ENCODE results near the gene FABP3. TPM values are rescaled to one million over a fixed set of nuclear protein-coding genes. Genes with fewer than 3 reads are reported as not detected.
A peak's percentile ranks its signal among the peaks of the same experiment; 100 is the strongest.

FABP3 gene
- total and polyA plus RNA-seq, 2 of the 8 experiments (the other 6 are each of a cell fraction or from before 2014, with no cell fraction given): 34.8 to 43.9 TPM

- peak overlapping the region; percentile 33 to 65 (median 58) for H3K4me3 ChIP-seq (ENCODE audit: extremely low read depth in 1 of 4, insufficient read depth in 2 of 4, low read depth in 3 of 4, low read length in 4 of 4)
- no peak overlapping the region for H3K23ac ChIP-seq (ENCODE audit: insufficient read length)
- POLR2A ChIA-PET (ENCODE audit: partially characterized antibody): interaction anchor here (0.6 to 5.4 kb wide), 21 partner anchors 8 to 1194 kb away, joined by 3 to 26 read pairs (median 4); partner anchors contain the start of gene SERINC2
- H2AK5ac ChIP-seq (ENCODE audit: low read depth, low read length): 0 out of 2 replicates have a peak overlapping the region, but pooled peaks have one; percentile 55
- H4K5ac ChIP-seq (ENCODE audit: insufficient read length, low read depth, low read length): peak overlapping the region; percentile 67
- peaks cover 0 to under 1% (median 0%) of the 10 kb centered on the region in 4 experiments; a peak in 2 of 8 replicates for H3K36me3 ChIP-seq (ENCODE audit: control insufficient read depth in 2 of 4, insufficient read depth in 4 of 4, low read length in 3 of 4)
- no peaks in the 10 kb centered on the region for H4K20me1 ChIP-seq (replicated peaks in 1 of 2; ENCODE audit: control insufficient read depth in 1 of 2, insufficient read depth in 2 of 2, low read length in 2 of 2)
- no peak overlapping the region for H4K8ac ChIP-seq (ENCODE audit: extremely low read depth, insufficient read depth, low read length)
- peak overlapping the region; percentile 48 for H2BK15ac ChIP-seq (ENCODE audit: low read length)
- H2BK120ac ChIP-seq (replicated peaks; ENCODE audit: low read depth, low read length): no peak overlapping the region
- H3K79me2 ChIP-seq (ENCODE audit: control insufficient read depth in 1 of 2, insufficient read depth in 2 of 2, low read length in 2 of 2): no peaks in the 10 kb centered on the region
- no peak for DNase-seq (ENCODE audit: low read depth in 1 of 2, low spot score in 2 of 2)
- H3K23me2 ChIP-seq (ENCODE audit: low read depth, low read length): peaks cover 11% of the 10 kb centered on the region
- no peaks in the 10 kb centered on the region for H3K9me3 ChIP-seq (ENCODE audit: insufficient read depth in 2 of 2, low read depth in 1 of 2, low read length in 1 of 2)
- H3K18ac ChIP-seq (ENCODE audit: extremely low read depth, low read length): peak overlapping the region; percentile 97
- peak overlapping the region; percentile 86 to 93 for H3K4me2 ChIP-seq (ENCODE audit: insufficient read depth in 1 of 2, low read depth in 2 of 2, low read length in 2 of 2)
- H2BK5ac ChIP-seq (ENCODE audit: low read depth, low read length): 0 out of 2 replicates have a peak overlapping the region, but pooled peaks have one; percentile 6
- peak overlapping the region; percentile 18; the same call in 1 of the 2 replicates for H2BK12ac ChIP-seq (ENCODE audit: low read depth, low read length)
- H2BK20ac ChIP-seq (ENCODE audit: low read length): no peak overlapping the region
- H3K14ac ChIP-seq (ENCODE audit: insufficient read length): no peak overlapping the region
- H3K9ac ChIP-seq (replicated peaks in 1 of 4; ENCODE audit: extremely low read depth in 1 of 4, low read depth in 3 of 4, low read length in 3 of 4): peak overlapping the region in 3 of 4 experiments; percentile 31 to 69 (median 68); a peak in 5 of 7 replicates
- H3K27ac ChIP-seq (ENCODE audit: low read depth, low read length): peak overlapping the region; percentile 3; the same call in 1 of the 2 replicates
- no peak overlapping the region for H2AFZ ChIP-seq (ENCODE audit: low read length)
- H3K56ac ChIP-seq (replicated peaks; ENCODE audit: insufficient read length, low read depth, low read length): peak overlapping the region; percentile 56
- H4K91ac ChIP-seq (replicated peaks; ENCODE audit: insufficient read length, low read length): peak overlapping the region; percentile 85
- no peaks in the 10 kb centered on the region for H3K79me1 ChIP-seq (ENCODE audit: low read depth, low read length)
- H3K4me1 ChIP-seq (replicated peaks in 1 of 4; ENCODE audit: control insufficient read depth in 3 of 4, insufficient read depth in 4 of 4, low read length in 3 of 4): peaks cover 8 to 27% (median 24%) of the 10 kb centered on the region in 4 experiments
- peak overlapping the region; percentile 73 for H3K4ac ChIP-seq (replicated peaks; ENCODE audit: insufficient read length, low read depth, low read length)
- CTCF ChIA-PET (ENCODE audit: partially characterized antibody): interaction anchor here (0.8 to 4.0 kb wide), 9 partner anchors 12 to 192 kb away, joined by 3 to 32 read pairs (median 7); no protein-coding TSS in a partner anchor
- 20% methylated on average over 10 of the region's 10 CpGs; no CpG with 5 or more reads in 1 of the 2 experiments for WGBS, 2 experiments (ENCODE audit: extremely low coverage in 1 of 2, insufficient coverage in 1 of 2, insufficient read length in 1 of 2, insufficient replicate concordance in 2 of 2, low coverage in 1 of 2, low lambda C conversion rate in 2 of 2, missing lambda C conversion rate in 1 of 2)
- 0 out of 7 replicates have a peak, but pooled peaks cover 0 to 2% (median 0%) of the 10 kb centered on the region in 4 experiments for H3K27me3 ChIP-seq (replicated peaks in 1 of 4; ENCODE audit: control insufficient read depth in 3 of 4, extremely low read depth in 1 of 4, insufficient read depth in 3 of 4, low read length in 3 of 4)
- no peak for FAIRE-seq
- no peak for TF ChIP-seq CBX5 (IDR thresholded peaks at IDR 0.05; ENCODE audit: low read depth, low read length)
- no peak for TF ChIP-seq KDM1A (IDR thresholded peaks at IDR 0.05; ENCODE audit: borderline replicate concordance, low read length)
- no peak for TF ChIP-seq CEBPB (IDR thresholded peaks at IDR 0.05; ENCODE audit: low read depth, low read length)
- no peak for TF ChIP-seq JUND (IDR thresholded peaks at IDR 0.05; ENCODE audit: low read length)
- TF ChIP-seq RNF2 (IDR thresholded peaks at IDR 0.05; ENCODE audit: borderline replicate concordance, low read depth, low read length, missing control alignments, poor library complexity, severe bottlenecking): no peak
- TF ChIP-seq E2F6 (IDR thresholded peaks at IDR 0.05): no peak
- no peak for TF ChIP-seq MAFK (IDR thresholded peaks at IDR 0.05; ENCODE audit: low read depth, low read length)
- TF ChIP-seq KDM4A (IDR thresholded peaks at IDR 0.05; ENCODE audit: low read depth, low read length, severe bottlenecking): no peak
- TF ChIP-seq SUZ12 (IDR thresholded peaks at IDR 0.05; ENCODE audit: low read length): no peak
- no peak for TF ChIP-seq EGR1 (IDR thresholded peaks at IDR 0.05; ENCODE audit: borderline replicate concordance, low read depth, low read length)
- TF ChIP-seq TBP (IDR thresholded peaks at IDR 0.05; ENCODE audit: low read depth, low read length): no peak
- no peak for TF ChIP-seq CHD1 (IDR thresholded peaks at IDR 0.05; ENCODE audit: low read depth, low read length)
- TF ChIP-seq MAX (IDR thresholded peaks at IDR 0.05): no peak; the same call in 1 of the 2 replicates
Measured at GRCh38 chr1:31372751-31373055, 173 bp downstream of the FABP3 start.

Data from H1 (cell line).